ENCODE results near the gene LPAR6.

LPAR6 gene

GRCh38 chr13:48449656-48450055, 36.7 kb upstream of the LPAR6 start:
- no peaks in the 10 kb centered on the region for H3F3A ChIP-seq (ENCODE audit: control insufficient read depth, insufficient read depth)
- H3K36me3 ChIP-seq (ENCODE audit: control insufficient read depth, low read length) = peaks cover 74% of the 10 kb centered on the region
- H4K20me1 ChIP-seq (ENCODE audit: control insufficient read depth, insufficient read depth, low read depth, low read length) = no peaks in the 10 kb centered on the region
- H3K79me2 ChIP-seq (ENCODE audit: control insufficient read depth, low read length) = peaks cover 46% of the 10 kb centered on the region
- no peaks in the 10 kb centered on the region for H3K27me3 ChIP-seq (ENCODE audit: control insufficient read depth, low read length)
- no peaks in the 10 kb centered on the region for H3K9me2 ChIP-seq (replicated peaks; ENCODE audit: control insufficient read depth, low read length)
- no peak overlapping the region for H3K4me3 ChIP-seq (ENCODE audit: low read length)
- no peak overlapping the region for H3K27ac ChIP-seq (ENCODE audit: low read depth, low read length)
- peaks cover 12% of the 10 kb centered on the region; the same call in 1 of the 2 replicates for H3K9me3 ChIP-seq (ENCODE audit: control insufficient read depth, insufficient read depth, low read length)
- TF ChIP-seq CTCF (IDR thresholded peaks at IDR 0.05; ENCODE audit: low read depth, low read length, poor library complexity, severe bottlenecking) = no peak
- no peak for TF ChIP-seq EZH2phosphoT487 (IDR thresholded peaks at IDR 0.05; ENCODE audit: borderline replicate concordance, low read length)
- no peak overlapping the region for H3K4me2 ChIP-seq (ENCODE audit: low read length)
- H3K4me1 ChIP-seq (ENCODE audit: control insufficient read depth, low read length) = no peaks in the 10 kb centered on the region

GRCh38 chr13:48448959-48449614, 36.2 kb upstream of the LPAR6 start:
- peaks cover 46% of the 10 kb centered on the region for H3K79me2 ChIP-seq (ENCODE audit: control insufficient read depth, low read length)
- H3K4me1 ChIP-seq (ENCODE audit: control insufficient read depth, low read length) = no peaks in the 10 kb centered on the region
- H3K27me3 ChIP-seq (ENCODE audit: control insufficient read depth, low read length) = no peaks in the 10 kb centered on the region
- peaks cover 72% of the 10 kb centered on the region for H3K36me3 ChIP-seq (ENCODE audit: control insufficient read depth, low read length)
- no peaks in the 10 kb centered on the region for H3F3A ChIP-seq (ENCODE audit: control insufficient read depth, insufficient read depth)
- no peaks in the 10 kb centered on the region for H3K9me2 ChIP-seq (replicated peaks; ENCODE audit: control insufficient read depth, low read length)
- no peaks in the 10 kb centered on the region for H4K20me1 ChIP-seq (ENCODE audit: control insufficient read depth, insufficient read depth, low read depth, low read length)
- peaks cover 12% of the 10 kb centered on the region; the same call in 1 of the 2 replicates for H3K9me3 ChIP-seq (ENCODE audit: control insufficient read depth, insufficient read depth, low read length)
- no peak for TF ChIP-seq EZH2phosphoT487 (IDR thresholded peaks at IDR 0.05; ENCODE audit: borderline replicate concordance, low read length)
- TF ChIP-seq CTCF (IDR thresholded peaks at IDR 0.05; ENCODE audit: low read depth, low read length, poor library complexity, severe bottlenecking) = no peak
- no peak overlapping the region for H3K4me2 ChIP-seq (ENCODE audit: low read length)
- H3K27ac ChIP-seq (ENCODE audit: low read depth, low read length) = no peak overlapping the region
- no peak overlapping the region for H3K4me3 ChIP-seq (ENCODE audit: low read length)

- Histone ChIP-seq H4K20me1 (ENCODE audit: control insufficient read depth, insufficient read depth, low read depth, low read length) (no peaks in the 10 kb centered on the region), H3K4me3 (ENCODE audit: low read length) (no peak overlapping the region), H3K27me3 (ENCODE audit: control insufficient read depth, low read length) (no peaks in the 10 kb centered on the region), H3K9me3 (ENCODE audit: control insufficient read depth, insufficient read depth, low read length) (peaks cover 12% of the 10 kb centered on the region; the same call in 1 of the 2 replicates), H3K36me3 (ENCODE audit: control insufficient read depth, low read length) (peaks cover 70% of the 10 kb centered on the region), H3K79me2 (ENCODE audit: control insufficient read depth, low read length) (peaks cover 46% of the 10 kb centered on the region), H3K27ac (ENCODE audit: low read depth, low read length) (no peak overlapping the region), H3K9me2 (replicated peaks; ENCODE audit: control insufficient read depth, low read length) (no peaks in the 10 kb centered on the region), H3K4me2 (ENCODE audit: low read length) (no peak overlapping the region), H3F3A (ENCODE audit: control insufficient read depth, insufficient read depth) (no peaks in the 10 kb centered on the region), H3K4me1 (ENCODE audit: control insufficient read depth, low read length) (no peaks in the 10 kb centered on the region)
- no peak for TF ChIP-seq EZH2phosphoT487 (IDR thresholded peaks at IDR 0.05; ENCODE audit: borderline replicate concordance, low read length)
- TF ChIP-seq CTCF (IDR thresholded peaks at IDR 0.05; ENCODE audit: low read depth, low read length, poor library complexity, severe bottlenecking) = no peak
These were observed 35.5 kb upstream of the LPAR6 start for GRCh38 chr13:48448285-48448958.
